ENCODE data around the gene GALNT5. TPM values are rescaled to one million over a fixed set of nuclear protein-coding genes. Genes with fewer than 3 reads are reported as not detected.

GALNT5 gene
- total RNA-seq, 5 donors from 2014 or later (not counting 1 experiment from before 2014, with no cell fraction given) = 0.09 to 0.23 (median 0.10) TPM; not detected in 2

- CTCF ChIA-PET = no interaction called here
Measured at GRCh38 chr2:157258520-157259326, 1.2 kb downstream of the GALNT5 start.

GRCh38 chr2:157259386-157259785, 1.9 kb downstream of the GALNT5 start:
- Mint-ChIP-seq H3K4me3 (no peak overlapping the region), H3K9me3 (no peaks in the 10 kb centered on the region), H3K36me3 (no peaks in the 10 kb centered on the region), H3K27me3 (peaks cover 0 to 6% of the 10 kb centered on the region in 2 donors), H3K27ac (no peak overlapping the region), H3K4me1 (peaks cover 10 to 11% (median 10%) of the 10 kb centered on the region in 3 donors)
- CTCF ChIA-PET = no interaction called here
- H3K36me3 ChIP-seq (ENCODE audit: control insufficient read depth in 2 of 2, extremely low read depth in 1 of 2, insufficient read depth in 1 of 2, low read length in 1 of 2) = no peaks in the 10 kb centered on the region
- WGBS (ENCODE audit: insufficient coverage) = 100% methylated on average over 1 of the region's 2 CpGs
- DNase-seq (no peak), ATAC-seq (replicated peaks in 1 of 4) (no peak)
- POLR2A ChIA-PET = no interaction called here
- H3K27ac ChIP-seq (ENCODE audit: low read length) = no peak overlapping the region
- H3K4me3 ChIP-seq (ENCODE audit: control insufficient read depth in 1 of 2, extremely low read depth in 1 of 2, low read length in 1 of 2) = no peak overlapping the region
- no peaks in the 10 kb centered on the region for H3K9me3 ChIP-seq
- peaks cover 0 to 4% of the 10 kb centered on the region in 2 experiments for H3K4me1 ChIP-seq (ENCODE audit: control insufficient read depth in 1 of 2, extremely low read depth in 1 of 2, insufficient read depth in 2 of 2, low read length in 2 of 2)
- no peaks in the 10 kb centered on the region for H3K27me3 ChIP-seq (replicated peaks in 1 of 2; ENCODE audit: control insufficient read depth in 2 of 2, extremely low read depth in 1 of 2, insufficient read depth in 2 of 2, low read length in 1 of 2)

More at GRCh38 chr2:157258520-157259326, 1.2 kb downstream of the GALNT5 start:
- Mint-ChIP-seq H3K27me3 (peaks cover 0 to 6% of the 10 kb centered on the region in 2 donors), H3K27ac (no peak overlapping the region), H3K9me3 (no peaks in the 10 kb centered on the region), H3K36me3 (no peaks in the 10 kb centered on the region), H3K4me3 (no peak overlapping the region), H3K4me1 (peaks cover 10 to 11% (median 10%) of the 10 kb centered on the region in 3 donors)
- Histone ChIP-seq H3K27me3 (replicated peaks in 1 of 2; ENCODE audit: control insufficient read depth in 2 of 2, extremely low read depth in 1 of 2, insufficient read depth in 2 of 2, low read length in 1 of 2) (no peaks in the 10 kb centered on the region), H3K9me3 (no peaks in the 10 kb centered on the region), H3K36me3 (ENCODE audit: control insufficient read depth in 2 of 2, extremely low read depth in 1 of 2, insufficient read depth in 1 of 2, low read length in 1 of 2) (no peaks in the 10 kb centered on the region), H3K4me1 (ENCODE audit: control insufficient read depth in 1 of 2, extremely low read depth in 1 of 2, insufficient read depth in 2 of 2, low read length in 2 of 2) (peaks cover 0 to 4% of the 10 kb centered on the region in 2 experiments), H3K27ac (ENCODE audit: low read length) (no peak overlapping the region), H3K4me3 (ENCODE audit: control insufficient read depth in 1 of 2, extremely low read depth in 1 of 2, low read length in 1 of 2) (no peak overlapping the region)
- ATAC-seq (replicated peaks in 1 of 4) = no peak
- POLR2A ChIA-PET = no interaction called here
- WGBS (ENCODE audit: insufficient coverage) = 97% methylated on average over 5 of the region's 8 CpGs
- no peak for DNase-seq

GRCh38 chr2:157259960-157260359, 2.5 kb downstream of the GALNT5 start:
- peaks cover 10 to 11% (median 10%) of the 10 kb centered on the region in 3 donors for H3K4me1 Mint-ChIP-seq
- POLR2A ChIA-PET = no interaction called here
- no peaks in the 10 kb centered on the region for H3K36me3 ChIP-seq (ENCODE audit: control insufficient read depth in 2 of 2, extremely low read depth in 1 of 2, insufficient read depth in 1 of 2, low read length in 1 of 2)
- no peak overlapping the region for H3K4me3 Mint-ChIP-seq
- CTCF ChIA-PET = no interaction called here
- no peak overlapping the region for H3K27ac ChIP-seq (ENCODE audit: low read length)
- DNase-seq (no peak), ATAC-seq (replicated peaks in 1 of 4) (no peak)
- no peaks in the 10 kb centered on the region for H3K27me3 ChIP-seq (replicated peaks in 1 of 2; ENCODE audit: control insufficient read depth in 2 of 2, extremely low read depth in 1 of 2, insufficient read depth in 2 of 2, low read length in 1 of 2)
- no peaks in the 10 kb centered on the region for H3K36me3 Mint-ChIP-seq
- no peaks in the 10 kb centered on the region for H3K9me3 Mint-ChIP-seq
- peaks cover 0 to 4% of the 10 kb centered on the region in 2 experiments for H3K4me1 ChIP-seq (ENCODE audit: control insufficient read depth in 1 of 2, extremely low read depth in 1 of 2, insufficient read depth in 2 of 2, low read length in 2 of 2)
- peaks cover 0 to 6% of the 10 kb centered on the region in 2 donors for H3K27me3 Mint-ChIP-seq
- WGBS (ENCODE audit: insufficient coverage) = no CpG with 5 or more reads among the region's 2 CpGs
- H3K4me3 ChIP-seq (ENCODE audit: control insufficient read depth in 1 of 2, extremely low read depth in 1 of 2, low read length in 1 of 2) = no peak overlapping the region
- H3K9me3 ChIP-seq = no peaks in the 10 kb centered on the region
- no peak overlapping the region for H3K27ac Mint-ChIP-seq

- peaks cover 0 to 6% of the 10 kb centered on the region in 2 donors for H3K27me3 Mint-ChIP-seq
- no peak overlapping the region for H3K27ac Mint-ChIP-seq
- H3K9me3 ChIP-seq = no peaks in the 10 kb centered on the region
- no peaks in the 10 kb centered on the region for H3K36me3 Mint-ChIP-seq
- H3K4me3 Mint-ChIP-seq = peak overlapping the region in 1 of 3 donors; percentile 42
- WGBS (ENCODE audit: insufficient coverage) = 78% methylated on average over 3 of the region's 4 CpGs
- no peaks in the 10 kb centered on the region for H3K9me3 Mint-ChIP-seq
- no peak overlapping the region for H3K27ac ChIP-seq (ENCODE audit: low read length)
- DNase-seq (no peak), ATAC-seq (replicated peaks in 1 of 4) (no peak)
- ChIA-PET CTCF (no interaction called here), POLR2A (no interaction called here)
- no peak overlapping the region for H3K4me3 ChIP-seq (ENCODE audit: control insufficient read depth in 1 of 2, extremely low read depth in 1 of 2, low read length in 1 of 2)
- H3K36me3 ChIP-seq (ENCODE audit: control insufficient read depth in 2 of 2, extremely low read depth in 1 of 2, insufficient read depth in 1 of 2, low read length in 1 of 2) = no peaks in the 10 kb centered on the region
- H3K4me1 Mint-ChIP-seq = peaks cover 10 to 11% (median 10%) of the 10 kb centered on the region in 3 donors
- H3K27me3 ChIP-seq (replicated peaks in 1 of 2; ENCODE audit: control insufficient read depth in 2 of 2, extremely low read depth in 1 of 2, insufficient read depth in 2 of 2, low read length in 1 of 2) = no peaks in the 10 kb centered on the region
- peaks cover 0 to 4% of the 10 kb centered on the region in 2 experiments for H3K4me1 ChIP-seq (ENCODE audit: control insufficient read depth in 1 of 2, extremely low read depth in 1 of 2, insufficient read depth in 2 of 2, low read length in 2 of 2)
Measured at GRCh38 chr2:157260533-157261198, 3.2 kb downstream of the GALNT5 start.

- Mint-ChIP-seq H3K4me3 (peak overlapping the region in 1 of 3 donors; percentile 42), H3K9me3 (no peaks in the 10 kb centered on the region), H3K36me3 (no peaks in the 10 kb centered on the region), H3K27me3 (peaks cover 0 to 6% of the 10 kb centered on the region in 2 donors), H3K4me1 (peaks cover 10 to 11% (median 10%) of the 10 kb centered on the region in 3 donors), H3K27ac (no peak overlapping the region)
- Histone ChIP-seq H3K4me1 (ENCODE audit: control insufficient read depth in 1 of 2, extremely low read depth in 1 of 2, insufficient read depth in 2 of 2, low read length in 2 of 2) (peaks cover 0 to 4% of the 10 kb centered on the region in 2 experiments), H3K27me3 (replicated peaks in 1 of 2; ENCODE audit: control insufficient read depth in 2 of 2, extremely low read depth in 1 of 2, insufficient read depth in 2 of 2, low read length in 1 of 2) (no peaks in the 10 kb centered on the region), H3K36me3 (ENCODE audit: control insufficient read depth in 2 of 2, extremely low read depth in 1 of 2, insufficient read depth in 1 of 2, low read length in 1 of 2) (no peaks in the 10 kb centered on the region), H3K27ac (ENCODE audit: low read length) (no peak overlapping the region), H3K4me3 (ENCODE audit: control insufficient read depth in 1 of 2, extremely low read depth in 1 of 2, low read length in 1 of 2) (no peak overlapping the region), H3K9me3 (no peaks in the 10 kb centered on the region)
- DNase-seq (no peak), ATAC-seq (replicated peaks in 1 of 4) (peak in 1 of 4 experiments; percentile 38)
- ChIA-PET CTCF (no interaction called here), POLR2A (no interaction called here)
- 23% methylated on average over 3 of the region's 6 CpGs for WGBS (ENCODE audit: insufficient coverage)
Measured at GRCh38 chr2:157261199-157261782, 3.8 kb downstream of the GALNT5 start.

GRCh38 chr2:157262248-157262647, 4.7 kb downstream of the GALNT5 start:
- CTCF ChIA-PET = interaction anchor here in 1 of 2 donors (0.7 kb wide), 1 partner anchor 10 kb away, joined by 5 read pairs; no protein-coding TSS in a partner anchor
- no peak for ATAC-seq (replicated peaks in 1 of 4)

More at GRCh38 chr2:157262248-157262647, 4.7 kb downstream of the GALNT5 start:
- Mint-ChIP-seq H3K36me3 (no peaks in the 10 kb centered on the region), H3K27me3 (peaks cover 0 to 6% of the 10 kb centered on the region in 2 donors), H3K27ac (no peak overlapping the region), H3K4me1 (peaks cover 10% of the 10 kb centered on the region in 3 donors), H3K9me3 (no peaks in the 10 kb centered on the region), H3K4me3 (no peak overlapping the region)
- Histone ChIP-seq H3K36me3 (ENCODE audit: control insufficient read depth in 2 of 2, extremely low read depth in 1 of 2, insufficient read depth in 1 of 2, low read length in 1 of 2) (no peaks in the 10 kb centered on the region), H3K27ac (ENCODE audit: low read length) (no peak overlapping the region), H3K4me3 (ENCODE audit: control insufficient read depth in 1 of 2, extremely low read depth in 1 of 2, low read length in 1 of 2) (no peak overlapping the region), H3K27me3 (replicated peaks in 1 of 2; ENCODE audit: control insufficient read depth in 2 of 2, extremely low read depth in 1 of 2, insufficient read depth in 2 of 2, low read length in 1 of 2) (no peaks in the 10 kb centered on the region), H3K9me3 (no peaks in the 10 kb centered on the region), H3K4me1 (ENCODE audit: control insufficient read depth in 1 of 2, extremely low read depth in 1 of 2, insufficient read depth in 2 of 2, low read length in 2 of 2) (peaks cover 0 to 4% of the 10 kb centered on the region in 2 experiments)
- POLR2A ChIA-PET = no interaction called here
- WGBS (ENCODE audit: insufficient coverage) = no CpG with 5 or more reads among the region's 3 CpGs
- no peak for DNase-seq

Measured in T-cell (primary cell).